K562 treated with DMSO at 1 percent for 48 hours (cell line): ENCODE measurements around the gene GPR141. TPM values are rescaled to one million over a fixed set of nuclear protein-coding genes. Genes with fewer than 3 reads are reported as not detected.

Source experiments
- total RNA-seq: library from RNA; unstranded; fragments of 300-600 nt; gene quantifications from 2 replicates; pipeline ENCODE4 v1.2.3, GENCODE V29; 2022; ENCODE audit warnings: low replicate concordance; ENCODE audit errors: extremely low read depth

Gene GPR141
- total RNA-seq = not detected in 2 replicates

GRCh38 chr7:37683246-37684120, at the start of gene GPR141:
Gene GPR141, plus strand, starts transcription at chr7:37683766. Its CDS starts 56,628 bp downstream, at chr7:37740394.

Other genes with a start within 250 kb of the GPR141 start
- gene ELMO1, start 234.9 kb upstream of the GPR141 start, total RNA-seq = not detected in 2 replicates
- gene NME8, start 164.8 kb downstream of the GPR141 start, total RNA-seq = not detected in 2 replicates
- not detected in 2 replicates for gene SFRP4, start 233.1 kb downstream of the GPR141 start, total RNA-seq
- not detected in 2 replicates for gene EPDR1, start 236.9 kb downstream of the GPR141 start, total RNA-seq